Measurements from ENCODE around the gene IQCN.

IQCN gene

GRCh38 chr19:18233224-18233825 is 40.9 kb downstream of the IQCN start:
- DNase-seq (ENCODE audit: low read depth in 2 of 2), result peak in 1 of 2 donors; percentile 10

GRCh38 chr19:18232540-18233223 is 41.6 kb downstream of the IQCN start:
- no peak for DNase-seq (ENCODE audit: low read depth in 2 of 2)

- DNase-seq (ENCODE audit: low read depth in 2 of 2), result no peak
These were observed 42.5 kb downstream of the IQCN start for GRCh38 chr19:18231775-18232174.

- no peak for DNase-seq (ENCODE audit: low read depth in 2 of 2)
These were observed 43.1 kb downstream of the IQCN start for GRCh38 chr19:18230941-18231734.

GRCh38 chr19:18229915-18230314 is 44.3 kb downstream of the IQCN start:
- DNase-seq (ENCODE audit: low read depth in 2 of 2), result no peak

- DNase-seq (ENCODE audit: low read depth in 2 of 2), result no peak
These were observed 44.8 kb downstream of the IQCN start for GRCh38 chr19:18229474-18229873.

GRCh38 chr19:18227781-18228271 is 46.4 kb downstream of the IQCN start:
- DNase-seq (ENCODE audit: low read depth in 2 of 2), result no peak

- no peak for DNase-seq (ENCODE audit: low read depth in 2 of 2)
These were observed 47.1 kb downstream of the IQCN start for GRCh38 chr19:18226956-18227780.

- no peak for DNase-seq (ENCODE audit: low read depth in 2 of 2)
These were observed 48.4 kb downstream of the IQCN start, which contains the start of gene PDE4C for GRCh38 chr19:18225702-18226468. Gene PDE4C (minus strand): TSS chr19:18226438. CDS start chr19:18226415, 23 bp downstream.

GRCh38 chr19:18225355-18225701 is 48.9 kb downstream of the IQCN start:
- no peak for DNase-seq (ENCODE audit: low read depth in 2 of 2)

- peak; percentile 64 to 65 for DNase-seq (ENCODE audit: low read depth in 2 of 2)
These were observed 49.5 kb downstream of the IQCN start for GRCh38 chr19:18224525-18225354.

GRCh38 chr19:18223860-18224524 is 50.3 kb downstream of the IQCN start:
- no peak for DNase-seq (ENCODE audit: low read depth in 2 of 2)

GRCh38 chr19:18221815-18222725 is 52.2 kb downstream of the IQCN start:
- DNase-seq (ENCODE audit: low read depth in 2 of 2), result no peak

GRCh38 chr19:18220632-18221275 is 53.5 kb downstream of the IQCN start:
- DNase-seq (ENCODE audit: low read depth in 2 of 2), result no peak

GRCh38 chr19:18219911-18220631 is 54.2 kb downstream of the IQCN start:
- DNase-seq (ENCODE audit: low read depth in 2 of 2), result no peak

GRCh38 chr19:18218600-18218999 is 55.7 kb downstream of the IQCN start:
- DNase-seq (ENCODE audit: low read depth in 2 of 2), result no peak

GRCh38 chr19:18218159-18218558 is 56.1 kb downstream of the IQCN start:
- no peak for DNase-seq (ENCODE audit: low read depth in 2 of 2)
